SK-N-MC (cell line): Measurements from ENCODE around the gene RCCD1.
A peak's percentile ranks its signal among the peaks of the same experiment; 100 is the strongest.

Experiments used
- EZH2 ChIP-seq: fragments of 200-600 bp; sonication (generic); IDR thresholded peaks from one replicate; pipeline ENCODE4 v1.6.1; 2017; ENCODE audit warnings: antibody characterized with exemption
- POLR2AphosphoS5 ChIP-seq: IDR thresholded peaks from 2 replicates; pipeline ENCODE4 v1.6.1; 2012; ENCODE audit warnings: mild to moderate bottlenecking, low read depth, low read length, borderline replicate concordance

DNA sequence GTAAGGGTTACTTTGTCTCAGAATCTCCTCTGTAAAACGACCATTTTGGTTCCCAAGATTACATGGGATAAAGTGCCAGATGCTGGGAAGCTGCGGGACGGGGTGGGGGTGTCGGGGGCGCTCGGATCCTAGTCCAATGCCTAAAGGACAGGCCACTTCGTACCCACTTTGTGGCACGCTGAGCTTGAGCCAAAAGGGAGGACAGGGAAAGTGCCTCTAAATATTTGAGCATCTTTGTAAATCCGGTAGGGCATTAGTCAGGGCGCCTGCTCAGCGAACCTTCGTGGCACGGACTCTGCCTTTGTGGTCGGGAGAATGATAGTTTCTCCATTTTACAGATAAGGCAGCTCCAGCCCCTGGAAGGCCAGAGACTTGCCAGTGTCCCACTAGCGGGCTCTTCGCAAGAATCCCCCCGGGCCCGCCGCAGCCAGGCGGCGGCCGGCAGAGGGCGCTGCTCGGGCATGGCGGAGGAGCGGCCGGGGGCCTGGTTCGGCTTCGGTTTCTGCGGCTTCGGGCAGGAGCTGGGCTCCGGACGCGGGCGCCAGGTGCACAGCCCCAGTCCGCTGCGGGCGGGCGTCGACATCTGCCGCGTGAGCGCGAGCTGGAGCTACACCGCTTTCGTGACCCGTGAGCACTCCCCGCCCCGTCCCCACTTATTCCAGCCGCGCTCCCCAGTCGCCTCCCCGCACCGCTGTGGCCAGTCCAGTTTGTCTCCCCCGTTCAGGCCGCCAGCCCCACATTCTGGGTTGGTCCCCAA lies 1.8 kb downstream of the RCCD1 start:
- TF ChIP-seq POLR2AphosphoS5 = peak; percentile 38; the same call in 1 of the 2 replicates
- TF ChIP-seq EZH2 = no peak
